ENCODE results near the gene LYRM4. TPM values are rescaled to one million over a fixed set of nuclear protein-coding genes. Genes with fewer than 3 reads are reported as not detected.
A peak's percentile ranks its signal among the peaks of the same experiment; 100 is the strongest.

LYRM4 gene
- total RNA-seq, 1 donor from 2014 or later: 28.5 TPM

GRCh38 chr6:5090603-5091002, 170.1 kb downstream of the LYRM4 start:
- Histone ChIP-seq H3K27me3 (ENCODE audit: low read depth) (no peaks in the 10 kb centered on the region), H3K4me1 (peaks cover 65% of the 10 kb centered on the region), H3K27ac (replicated peaks) (peak overlapping the region; percentile 32), H3K9me3 (replicated peaks) (no peaks in the 10 kb centered on the region), H3K4me3 (no peak overlapping the region), H3K36me3 (no peaks in the 10 kb centered on the region)
- DNase-seq: no peak
- intact Hi-C loops (cut with micrococcal nuclease): no loop called here
- no peak for TF ChIP-seq CTCF (IDR thresholded peaks at IDR 0.05; ENCODE audit: borderline replicate concordance)

GRCh38 chr6:5089481-5090438, 171.0 kb downstream of the LYRM4 start:
- Histone ChIP-seq H3K27me3 (ENCODE audit: low read depth) (no peaks in the 10 kb centered on the region), H3K9me3 (replicated peaks) (no peaks in the 10 kb centered on the region), H3K4me1 (peaks cover 65% of the 10 kb centered on the region), H3K27ac (replicated peaks) (peak overlapping the region; percentile 32), H3K36me3 (no peaks in the 10 kb centered on the region), H3K4me3 (no peak overlapping the region)
- no peak for DNase-seq
- intact Hi-C loops (cut with micrococcal nuclease): no loop called here
- no peak for TF ChIP-seq CTCF (IDR thresholded peaks at IDR 0.05; ENCODE audit: borderline replicate concordance)

- no peak for TF ChIP-seq CTCF (IDR thresholded peaks at IDR 0.05; ENCODE audit: borderline replicate concordance)
Observed at GRCh38 chr6:5088780-5089179, 172.0 kb downstream of the LYRM4 start.

GRCh38 chr6:5087389-5087788, 173.4 kb downstream of the LYRM4 start:
- Histone ChIP-seq H3K9me3 (replicated peaks) (no peaks in the 10 kb centered on the region), H3K27me3 (ENCODE audit: low read depth) (no peaks in the 10 kb centered on the region), H3K4me3 (peak overlapping the region; percentile 75), H3K27ac (replicated peaks) (no peak overlapping the region), H3K4me1 (peaks cover 56% of the 10 kb centered on the region), H3K36me3 (no peaks in the 10 kb centered on the region)
- peak; percentile 46 for DNase-seq
- no peak for TF ChIP-seq CTCF (IDR thresholded peaks at IDR 0.05; ENCODE audit: borderline replicate concordance)
- intact Hi-C loops (cut with micrococcal nuclease): no loop called here

More at GRCh38 chr6:5088780-5089179, 172.0 kb downstream of the LYRM4 start:
- Histone ChIP-seq H3K4me3 (no peak overlapping the region), H3K9me3 (replicated peaks) (no peaks in the 10 kb centered on the region), H3K27ac (replicated peaks) (no peak overlapping the region), H3K36me3 (no peaks in the 10 kb centered on the region), H3K27me3 (ENCODE audit: low read depth) (no peaks in the 10 kb centered on the region), H3K4me1 (peaks cover 65% of the 10 kb centered on the region)
- intact Hi-C loops (cut with micrococcal nuclease): no loop called here
- no peak for DNase-seq

GRCh38 chr6:5086294-5086890, 174.4 kb downstream of the LYRM4 start:
- Histone ChIP-seq H3K9me3 (replicated peaks) (no peaks in the 10 kb centered on the region), H3K27ac (replicated peaks) (peak overlapping the region; percentile 96), H3K27me3 (ENCODE audit: low read depth) (no peaks in the 10 kb centered on the region), H3K4me3 (peak overlapping the region; percentile 75), H3K4me1 (peaks cover 56% of the 10 kb centered on the region), H3K36me3 (no peaks in the 10 kb centered on the region)
- no peak for TF ChIP-seq CTCF (IDR thresholded peaks at IDR 0.05; ENCODE audit: borderline replicate concordance)
- intact Hi-C loops (cut with micrococcal nuclease): no loop called here
- no peak for DNase-seq

All from left ventricle myocardium inferior (tissue), 1 donor.